Astrocyte (in vitro differentiated cells and primary cell): ENCODE results near the gene TK1.

Source experiments
- EZH2 ChIP-seq: IDR thresholded peaks from 2 replicates; pipeline ENCODE4 v1.6.1; 2012; ENCODE audit warnings: mild to moderate bottlenecking, low read length, inconsistent platforms; ENCODE audit not compliant: insufficient read depth
- TF ChIP-seq, protein P1 (sequence below): IDR thresholded peaks from 2 replicates; pipeline ENCODE4 v1.5.1; 2011; ENCODE audit warnings: low read depth, mild to moderate bottlenecking, inconsistent platforms, low read length, moderate library complexity; ENCODE audit not compliant: insufficient read depth

DNA sequence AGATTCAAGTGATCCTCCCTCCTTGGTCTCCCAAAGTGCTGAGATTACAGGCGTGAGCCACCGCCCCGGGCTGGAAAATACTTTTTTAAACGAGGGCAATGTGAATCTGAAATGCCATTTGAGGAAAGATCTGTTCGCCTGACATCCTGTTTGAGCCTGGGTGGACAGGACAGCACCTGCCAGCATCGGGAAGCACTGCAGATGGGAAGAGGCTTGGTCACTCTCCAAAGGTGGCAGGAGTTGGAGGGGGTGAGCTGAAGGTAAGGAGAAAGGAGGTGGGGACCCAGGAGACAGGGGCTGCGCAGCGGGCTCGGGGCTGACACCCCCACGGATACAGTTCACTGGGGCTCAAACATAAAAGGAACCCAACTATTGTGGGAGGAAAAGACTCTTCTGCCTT lies 23.3 kb upstream of the TK1 start:
- TF ChIP-seq, protein P1, sequence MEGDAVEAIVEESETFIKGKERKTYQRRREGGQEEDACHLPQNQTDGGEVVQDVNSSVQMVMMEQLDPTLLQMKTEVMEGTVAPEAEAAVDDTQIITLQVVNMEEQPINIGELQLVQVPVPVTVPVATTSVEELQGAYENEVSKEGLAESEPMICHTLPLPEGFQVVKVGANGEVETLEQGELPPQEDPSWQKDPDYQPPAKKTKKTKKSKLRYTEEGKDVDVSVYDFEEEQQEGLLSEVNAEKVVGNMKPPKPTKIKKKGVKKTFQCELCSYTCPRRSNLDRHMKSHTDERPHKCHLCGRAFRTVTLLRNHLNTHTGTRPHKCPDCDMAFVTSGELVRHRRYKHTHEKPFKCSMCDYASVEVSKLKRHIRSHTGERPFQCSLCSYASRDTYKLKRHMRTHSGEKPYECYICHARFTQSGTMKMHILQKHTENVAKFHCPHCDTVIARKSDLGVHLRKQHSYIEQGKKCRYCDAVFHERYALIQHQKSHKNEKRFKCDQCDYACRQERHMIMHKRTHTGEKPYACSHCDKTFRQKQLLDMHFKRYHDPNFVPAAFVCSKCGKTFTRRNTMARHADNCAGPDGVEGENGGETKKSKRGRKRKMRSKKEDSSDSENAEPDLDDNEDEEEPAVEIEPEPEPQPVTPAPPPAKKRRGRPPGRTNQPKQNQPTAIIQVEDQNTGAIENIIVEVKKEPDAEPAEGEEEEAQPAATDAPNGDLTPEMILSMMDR, result no peak
- TF ChIP-seq EZH2, result no peak
